Osteocyte (in vitro differentiated cells): ENCODE data around the gene GATAD2B. TPM values are rescaled to one million over a fixed set of nuclear protein-coding genes. Genes with fewer than 3 reads are reported as not detected.

Experiments
- DNase-seq: peaks from one replicate; pipeline ENCODE4 v3.0.0; 2021; ENCODE audit warnings: mixed read lengths; ENCODE audit not compliant: unreplicated experiment; ENCODE audit errors: extremely low spot score
- H3K27ac Mint-ChIP-seq: one replicate; pipeline ENCODE4 v1.8.0; 2021; ENCODE audit warnings: mild to moderate bottlenecking, mixed read lengths; ENCODE audit not compliant: unreplicated experiment
- H3K27me3 Mint-ChIP-seq: one replicate; pipeline ENCODE4 v1.8.0; 2021; ENCODE audit warnings: mixed read lengths; ENCODE audit not compliant: unreplicated experiment
- H3K36me3 Mint-ChIP-seq: one replicate; pipeline ENCODE4 v1.8.0; 2021; ENCODE audit warnings: mixed read lengths; ENCODE audit not compliant: unreplicated experiment
- H3K4me1 Mint-ChIP-seq: one replicate; pipeline ENCODE4 v1.8.0; 2021; ENCODE audit warnings: mixed read lengths; ENCODE audit not compliant: unreplicated experiment
- H3K4me3 Mint-ChIP-seq: one replicate; pipeline ENCODE4 v1.8.0; 2021; ENCODE audit warnings: mild to moderate bottlenecking, moderate library complexity, mixed read lengths; ENCODE audit not compliant: unreplicated experiment
- H3K9me3 Mint-ChIP-seq: one replicate; pipeline ENCODE4 v1.8.0; 2021; ENCODE audit warnings: mixed read lengths; ENCODE audit not compliant: unreplicated experiment
- CTCF ChIP-seq: fragments of 200-600 bp; sonication (generic); IDR thresholded peaks from 2 replicates; pipeline ENCODE4 v1.5.0; 2021; ENCODE audit warnings: antibody characterized with exemption, mild to moderate bottlenecking, moderate library complexity
- long read RNA-seq: library from polyadenylated mRNA; unstranded; transcript quantifications from one replicate; pipeline ENCODE4 v2.0.0, GENCODE V29; 2021
- total RNA-seq: library from RNA; stranded (reverse); gene quantifications from 2 replicates; pipeline ENCODE4 v1.2.1, GENCODE V29; 2021

GATAD2B gene
- 63.2 and 66.7 TPM in 2 replicates for total RNA-seq
- long read RNA-seq, partial matches to known transcripts: 0 of 1 reads
- long read RNA-seq, other reads (novel, unspliced or antisense): 1 of 1 reads

GRCh38 chr1:153922972-153923925 is at the start of gene GATAD2B:
Gene GATAD2B, minus strand, starts transcription at chr1:153922972. Its CDS starts 94,625 bp downstream, at chr1:153828347.
- no peak for TF ChIP-seq CTCF
- H3K36me3 Mint-ChIP-seq: no peaks in the 10 kb centered on the region
- H3K4me3 Mint-ChIP-seq: peak within 1 kb of the TSS; percentile 93
- H3K4me1 Mint-ChIP-seq: peaks cover 36% of the 10 kb centered on the region
- H3K27me3 Mint-ChIP-seq: no peaks in the 10 kb centered on the region
- H3K9me3 Mint-ChIP-seq: no peaks in the 10 kb centered on the region
- peak within 1 kb of the TSS; percentile 96 for H3K27ac Mint-ChIP-seq
- DNase-seq: peak; percentile 99

GRCh38 chr1:153970346-153970745 is 47.6 kb upstream of the GATAD2B start:
- no peak overlapping the region for H3K4me3 Mint-ChIP-seq
- H3K27me3 Mint-ChIP-seq: no peaks in the 10 kb centered on the region
- DNase-seq: no peak
- TF ChIP-seq CTCF: no peak
- H3K9me3 Mint-ChIP-seq: no peaks in the 10 kb centered on the region
- peaks cover 33% of the 10 kb centered on the region for H3K4me1 Mint-ChIP-seq
- H3K27ac Mint-ChIP-seq: no peak overlapping the region
- H3K36me3 Mint-ChIP-seq: peaks cover 9% of the 10 kb centered on the region

- no peak for DNase-seq
- Mint-ChIP-seq H3K27me3 (no peaks in the 10 kb centered on the region), H3K4me3 (peak overlapping the region; percentile 91), H3K9me3 (no peaks in the 10 kb centered on the region), H3K36me3 (peaks cover 1% of the 10 kb centered on the region), H3K4me1 (peaks cover 41% of the 10 kb centered on the region), H3K27ac (no peak overlapping the region)
- no peak for TF ChIP-seq CTCF
Observed at GRCh38 chr1:153968972-153969371, 46.2 kb upstream of the GATAD2B start.

GRCh38 chr1:153968408-153968807 is 45.6 kb upstream of the GATAD2B start:
- H3K4me3 Mint-ChIP-seq: peak overlapping the region; percentile 91
- no peak for DNase-seq
- H3K36me3 Mint-ChIP-seq: no peaks in the 10 kb centered on the region
- H3K4me1 Mint-ChIP-seq: peaks cover 45% of the 10 kb centered on the region
- TF ChIP-seq CTCF: no peak
- H3K27me3 Mint-ChIP-seq: no peaks in the 10 kb centered on the region
- peak overlapping the region; percentile 97 for H3K27ac Mint-ChIP-seq
- H3K9me3 Mint-ChIP-seq: no peaks in the 10 kb centered on the region

- H3K9me3 Mint-ChIP-seq: no peaks in the 10 kb centered on the region
- no peaks in the 10 kb centered on the region for H3K27me3 Mint-ChIP-seq
- no peak for DNase-seq
- no peaks in the 10 kb centered on the region for H3K36me3 Mint-ChIP-seq
- TF ChIP-seq CTCF: no peak
- peak overlapping the region; percentile 97 for H3K27ac Mint-ChIP-seq
- H3K4me1 Mint-ChIP-seq: peaks cover 46% of the 10 kb centered on the region
- H3K4me3 Mint-ChIP-seq: peak overlapping the region; percentile 91
Observed at GRCh38 chr1:153968000-153968363, 45.2 kb upstream of the GATAD2B start.
